Stimulated activated naive CD8-positive, alpha-beta T cell treated with anti-CD3 and anti-CD28 coated beads, Interleukin-15, Interleukin-2, amounts not matched to agents 100 U/mL and 50 U/mL, for 24 hours (primary cell): ENCODE data around the gene PRDX5.

Experiments
- ATAC-seq: fragments of 150-1000 bp; cut with Tn5 transposase; one replicate; pipeline ENCODE4 v1.10.0; 2021
- DNase-seq: peaks from one replicate; pipeline ENCODE4 v3.0.0; 2021

Gene PRDX5

GRCh38 chr11:64362339-64362738, 44.4 kb downstream of the PRDX5 start:
- DNase-seq = no peak
- no peak for ATAC-seq

GRCh38 chr11:64364435-64364834, 46.5 kb downstream of the PRDX5 start:
- DNase-seq (no peak), ATAC-seq (no peak)

GRCh38 chr11:64364911-64365310, 47.0 kb downstream of the PRDX5 start:
- ATAC-seq (no peak), DNase-seq (no peak)

DNA sequence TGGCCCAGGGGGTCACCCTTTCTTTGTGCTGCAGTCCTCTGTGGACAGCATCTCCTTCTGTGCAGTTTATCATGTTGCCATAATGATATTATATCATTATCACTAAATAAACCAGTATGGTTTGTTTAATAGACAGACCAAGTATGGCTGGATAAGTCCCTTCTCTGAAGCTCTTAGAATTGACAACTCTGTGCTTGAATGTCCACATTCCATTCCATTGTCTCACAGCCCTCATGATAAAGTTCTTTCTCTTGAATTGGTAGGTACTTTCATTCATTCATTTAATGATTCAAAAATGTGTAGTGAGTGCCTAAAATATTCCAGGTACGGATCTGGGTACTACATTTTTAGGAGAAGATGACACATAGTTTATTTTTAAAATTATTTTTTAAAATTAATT, 48.8 kb downstream of the PRDX5 start:
- DNase-seq (no peak), ATAC-seq (no peak)

DNA sequence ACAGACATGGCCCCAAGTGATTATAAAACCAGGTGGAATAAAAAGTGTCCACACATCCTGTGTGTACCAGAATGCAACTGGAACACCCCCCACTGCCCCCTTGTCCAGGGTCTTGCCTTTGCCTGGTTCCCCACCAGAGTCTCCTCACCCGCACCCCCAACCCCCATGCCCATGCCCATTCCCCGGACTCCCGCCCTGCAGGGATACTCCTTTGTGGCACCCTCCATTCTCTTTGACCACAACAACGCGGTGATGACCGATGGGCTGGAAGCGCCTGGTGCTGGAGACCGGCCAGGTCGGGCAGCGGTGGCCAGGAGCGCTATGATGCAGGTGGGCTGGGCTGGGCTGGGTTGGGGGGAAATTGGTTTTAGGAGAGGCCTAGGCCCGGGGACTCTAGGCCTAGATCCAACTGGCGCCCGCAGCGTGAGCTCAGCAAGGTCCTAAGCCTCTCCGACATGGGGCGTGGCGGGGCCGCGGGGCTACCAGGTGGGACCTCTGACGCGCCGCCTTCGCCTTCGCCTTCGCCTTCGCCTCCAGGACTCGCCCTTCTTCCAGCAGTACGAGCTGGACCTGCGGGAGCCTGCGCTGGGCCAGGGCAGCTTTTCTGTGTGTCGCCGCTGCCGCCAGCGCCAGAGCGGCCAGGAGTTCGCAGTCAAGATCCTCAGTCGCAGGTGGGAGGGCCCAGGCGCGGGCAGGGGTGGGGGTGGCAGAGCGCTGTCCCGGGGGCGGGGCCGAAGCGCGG, 50.2 kb downstream of the PRDX5 start:
- DNase-seq (no peak), ATAC-seq (no peak)

- DNase-seq (no peak), ATAC-seq (no peak)
These were observed 50.8 kb downstream of the PRDX5 start for GRCh38 chr11:64368673-64369074.

DNA sequence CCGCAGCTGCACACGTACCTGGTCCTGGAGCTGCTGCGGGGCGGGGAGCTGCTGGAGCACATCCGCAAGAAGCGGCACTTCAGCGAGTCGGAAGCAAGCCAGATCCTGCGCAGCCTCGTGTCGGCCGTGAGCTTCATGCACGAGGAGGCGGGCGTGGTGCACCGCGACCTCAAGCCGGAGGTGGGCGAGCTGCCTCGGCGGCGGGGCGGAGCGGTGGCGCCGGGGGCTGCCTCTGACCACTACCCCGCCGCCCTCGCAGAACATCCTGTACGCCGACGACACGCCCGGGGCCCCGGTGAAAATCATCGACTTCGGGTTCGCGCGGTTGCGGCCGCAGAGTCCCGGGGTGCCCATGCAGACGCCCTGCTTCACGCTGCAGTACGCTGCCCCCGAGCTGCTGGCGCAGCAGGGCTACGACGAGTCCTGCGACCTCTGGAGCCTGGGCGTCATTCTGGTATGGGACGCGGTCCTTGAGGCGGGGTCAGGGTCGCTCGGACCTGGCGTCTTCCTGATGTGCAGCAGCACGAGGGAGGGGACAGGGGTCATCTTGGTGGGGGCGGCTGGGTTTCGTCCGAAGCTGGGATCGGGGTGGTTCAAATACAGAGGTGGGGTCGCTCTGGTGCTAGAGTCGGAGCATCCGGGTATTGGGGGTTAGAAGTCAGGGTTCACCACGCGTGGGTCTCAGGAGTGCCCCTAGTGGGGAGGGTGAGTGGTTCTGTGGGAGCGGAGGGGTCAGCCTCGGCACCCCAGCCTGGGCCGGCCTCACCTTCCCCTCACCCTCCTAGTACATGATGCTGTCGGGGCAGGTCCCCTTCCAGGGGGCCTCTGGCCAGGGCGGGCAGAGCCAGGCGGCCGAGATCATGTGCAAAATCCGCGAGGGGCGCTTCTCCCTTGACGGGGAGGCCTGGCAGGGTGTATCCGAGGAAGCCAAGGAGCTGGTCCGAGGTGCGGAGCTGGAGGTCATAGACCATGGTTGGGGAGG, 51.8 kb downstream of the PRDX5 start:
- DNase-seq (no peak), ATAC-seq (no peak)

- DNase-seq = no peak
- ATAC-seq = no peak
These were observed 53.3 kb downstream of the PRDX5 start for GRCh38 chr11:64371201-64371600.
